ENCODE data around the gene HRH3.

HRH3 gene

GRCh38 chr20:62168890-62169435 is 51.1 kb downstream of the HRH3 start:
- Histone ChIP-seq H3K9ac (ENCODE audit: low read length) (no peak overlapping the region), H3K9me2 (ENCODE audit: low read depth, low read length) (no peaks in the 10 kb centered on the region), H3K27me3 (ENCODE audit: insufficient read depth, low read length) (no peaks in the 10 kb centered on the region), H3K4me1 (ENCODE audit: insufficient read depth, low read length, severe bottlenecking) (no peaks in the 10 kb centered on the region), H3K4me3 (ENCODE audit: low read depth, low read length, poor library complexity, severe bottlenecking) (no peak overlapping the region), H2AFZ (ENCODE audit: low read length) (no peak overlapping the region), H3K27ac (ENCODE audit: low read depth, low read length, poor library complexity, severe bottlenecking) (no peak overlapping the region), H3K36me3 (ENCODE audit: insufficient read depth, low read length) (peaks cover 7% of the 10 kb centered on the region; the same call in 1 of the 2 replicates), H3K79me2 (ENCODE audit: insufficient read depth, low read length) (no peaks in the 10 kb centered on the region), H3K4me2 (ENCODE audit: low read length) (no peak overlapping the region), H3K9me3 (ENCODE audit: low read length) (no peaks in the 10 kb centered on the region), H3F3A (ENCODE audit: insufficient read depth, low read length) (no peaks in the 10 kb centered on the region), H4K20me1 (ENCODE audit: insufficient read depth, low read length) (no peaks in the 10 kb centered on the region)
- TF ChIP-seq CTCF (IDR thresholded peaks at IDR 0.05; ENCODE audit: low read length) (no peak), EZH2 (IDR thresholded peaks at IDR 0.05; ENCODE audit: borderline replicate concordance, low read length) (no peak)

- Histone ChIP-seq H3K9me3 (ENCODE audit: low read length) (no peaks in the 10 kb centered on the region), H3K36me3 (ENCODE audit: insufficient read depth, low read length) (peaks cover 7% of the 10 kb centered on the region; the same call in 1 of the 2 replicates), H3K27me3 (ENCODE audit: insufficient read depth, low read length) (no peaks in the 10 kb centered on the region), H3F3A (ENCODE audit: insufficient read depth, low read length) (no peaks in the 10 kb centered on the region), H4K20me1 (ENCODE audit: insufficient read depth, low read length) (no peaks in the 10 kb centered on the region), H3K4me2 (ENCODE audit: low read length) (no peak overlapping the region), H3K4me3 (ENCODE audit: low read depth, low read length, poor library complexity, severe bottlenecking) (no peak overlapping the region), H3K79me2 (ENCODE audit: insufficient read depth, low read length) (no peaks in the 10 kb centered on the region), H3K9ac (ENCODE audit: low read length) (no peak overlapping the region), H3K9me2 (ENCODE audit: low read depth, low read length) (no peaks in the 10 kb centered on the region), H2AFZ (ENCODE audit: low read length) (no peak overlapping the region), H3K4me1 (ENCODE audit: insufficient read depth, low read length, severe bottlenecking) (no peaks in the 10 kb centered on the region), H3K27ac (ENCODE audit: low read depth, low read length, poor library complexity, severe bottlenecking) (no peak overlapping the region)
- TF ChIP-seq CTCF (IDR thresholded peaks at IDR 0.05; ENCODE audit: low read length): no peak
- TF ChIP-seq EZH2 (IDR thresholded peaks at IDR 0.05; ENCODE audit: borderline replicate concordance, low read length): no peak
Measured at GRCh38 chr20:62168061-62168460, 52.0 kb downstream of the HRH3 start.

GRCh38 chr20:62167474-62167873 is 52.6 kb downstream of the HRH3 start:
- H3K27ac ChIP-seq (ENCODE audit: low read depth, low read length, poor library complexity, severe bottlenecking): no peak overlapping the region
- H2AFZ ChIP-seq (ENCODE audit: low read length): no peak overlapping the region
- H3K9ac ChIP-seq (ENCODE audit: low read length): no peak overlapping the region
- H3K79me2 ChIP-seq (ENCODE audit: insufficient read depth, low read length): no peaks in the 10 kb centered on the region
- no peaks in the 10 kb centered on the region for H3F3A ChIP-seq (ENCODE audit: insufficient read depth, low read length)
- H3K4me1 ChIP-seq (ENCODE audit: insufficient read depth, low read length, severe bottlenecking): no peaks in the 10 kb centered on the region
- TF ChIP-seq EZH2 (IDR thresholded peaks at IDR 0.05; ENCODE audit: borderline replicate concordance, low read length): no peak
- no peak for TF ChIP-seq CTCF (IDR thresholded peaks at IDR 0.05; ENCODE audit: low read length)
- H3K4me3 ChIP-seq (ENCODE audit: low read depth, low read length, poor library complexity, severe bottlenecking): no peak overlapping the region
- H4K20me1 ChIP-seq (ENCODE audit: insufficient read depth, low read length): no peaks in the 10 kb centered on the region
- H3K9me2 ChIP-seq (ENCODE audit: low read depth, low read length): no peaks in the 10 kb centered on the region
- H3K4me2 ChIP-seq (ENCODE audit: low read length): no peak overlapping the region
- H3K9me3 ChIP-seq (ENCODE audit: low read length): no peaks in the 10 kb centered on the region
- H3K27me3 ChIP-seq (ENCODE audit: insufficient read depth, low read length): no peaks in the 10 kb centered on the region
- H3K36me3 ChIP-seq (ENCODE audit: insufficient read depth, low read length): peaks cover 7% of the 10 kb centered on the region; the same call in 1 of the 2 replicates

All from OCI-LY1 (cell line).